Occipital lobe (tissue), 2 donors: ENCODE data around the gene CD63. TPM values are rescaled to one million over a fixed set of nuclear protein-coding genes. Genes with fewer than 3 reads are reported as not detected.

Source experiments
- DNase-seq: peaks from one replicate; lab custom pipeline; 2025; lab: John Stamatoyannopoulos, UW
- total RNA-seq: library from RNA; depleted of rRNA; stranded (reverse); fragments of >200 nt; gene quantifications from one replicate; pipeline ENCODE4 v1.2.3, GENCODE V29; 2014

The CD63 gene
- total RNA-seq, 1 donor from 2014 or later = 187 TPM

GRCh38 chr12:55722948-55723347, 5.9 kb downstream of the CD63 start:
- DNase-seq = no peak

DNA sequence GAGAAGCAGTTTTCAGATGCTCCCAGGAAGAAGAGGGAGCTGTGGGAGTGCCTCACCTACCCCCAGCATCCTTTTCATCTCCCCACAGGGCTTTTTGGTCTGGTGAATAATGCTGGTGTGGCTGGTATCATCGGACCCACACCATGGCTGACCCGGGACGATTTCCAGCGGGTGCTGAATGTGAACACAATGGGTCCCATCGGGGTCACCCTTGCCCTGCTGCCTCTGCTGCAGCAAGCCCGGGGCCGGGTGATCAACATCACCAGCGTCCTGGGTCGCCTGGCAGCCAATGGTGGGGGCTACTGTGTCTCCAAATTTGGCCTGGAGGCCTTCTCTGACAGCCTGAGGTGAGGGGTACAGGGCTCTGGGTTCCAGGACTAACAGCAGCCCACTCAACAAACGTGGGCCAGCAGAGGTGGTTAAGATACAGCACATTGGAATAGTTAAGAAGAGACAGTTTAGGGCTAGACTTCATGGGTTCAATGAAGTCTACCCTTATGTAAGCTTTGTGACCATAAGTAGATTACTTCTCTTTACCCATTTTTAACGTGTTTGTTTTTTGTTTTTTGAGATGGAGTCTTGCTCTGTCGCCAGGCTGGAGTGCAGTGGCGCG, 7.1 kb downstream of the CD63 start:
- DNase-seq = no peak

- DNase-seq = peak; percentile 75
Observed at GRCh38 chr12:55720894-55721444, 7.8 kb downstream of the CD63 start.

- DNase-seq = no peak
Observed at GRCh38 chr12:55720071-55720564, 8.7 kb downstream of the CD63 start, which contains the start of gene RDH5. RDH5 (plus strand) TSS chr12:55720393; CDS start chr12:55721185, 792 bp downstream.

GRCh38 chr12:55719371-55719770, 9.4 kb downstream of the CD63 start:
- DNase-seq = no peak

- no peak for DNase-seq
Observed at GRCh38 chr12:55718624-55719275, 10.1 kb downstream of the CD63 start.

GRCh38 chr12:55718015-55718414, 10.8 kb downstream of the CD63 start:
- DNase-seq = no peak

GRCh38 chr12:55717011-55718007, 11.5 kb downstream of the CD63 start:
- DNase-seq = no peak

DNA sequence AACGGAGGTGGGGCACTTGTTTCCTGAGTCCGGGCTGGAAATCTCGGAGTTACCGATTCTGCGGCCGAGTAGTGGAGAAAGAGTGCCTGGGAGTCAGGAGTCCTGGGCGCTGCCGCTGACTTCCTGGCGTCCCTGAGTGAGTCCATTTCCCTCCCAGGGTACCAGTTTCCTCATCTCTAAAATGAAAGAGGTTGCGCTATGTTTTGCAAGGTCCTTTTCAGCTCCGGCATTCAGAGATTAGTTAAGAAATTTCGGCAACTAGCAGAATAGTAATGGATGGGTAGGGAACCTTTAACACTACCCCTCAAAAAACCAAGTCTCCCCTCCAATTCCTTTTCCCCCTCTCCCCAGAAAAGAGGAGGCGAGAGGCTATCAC, 12.2 kb downstream of the CD63 start:
- no peak for DNase-seq

DNA sequence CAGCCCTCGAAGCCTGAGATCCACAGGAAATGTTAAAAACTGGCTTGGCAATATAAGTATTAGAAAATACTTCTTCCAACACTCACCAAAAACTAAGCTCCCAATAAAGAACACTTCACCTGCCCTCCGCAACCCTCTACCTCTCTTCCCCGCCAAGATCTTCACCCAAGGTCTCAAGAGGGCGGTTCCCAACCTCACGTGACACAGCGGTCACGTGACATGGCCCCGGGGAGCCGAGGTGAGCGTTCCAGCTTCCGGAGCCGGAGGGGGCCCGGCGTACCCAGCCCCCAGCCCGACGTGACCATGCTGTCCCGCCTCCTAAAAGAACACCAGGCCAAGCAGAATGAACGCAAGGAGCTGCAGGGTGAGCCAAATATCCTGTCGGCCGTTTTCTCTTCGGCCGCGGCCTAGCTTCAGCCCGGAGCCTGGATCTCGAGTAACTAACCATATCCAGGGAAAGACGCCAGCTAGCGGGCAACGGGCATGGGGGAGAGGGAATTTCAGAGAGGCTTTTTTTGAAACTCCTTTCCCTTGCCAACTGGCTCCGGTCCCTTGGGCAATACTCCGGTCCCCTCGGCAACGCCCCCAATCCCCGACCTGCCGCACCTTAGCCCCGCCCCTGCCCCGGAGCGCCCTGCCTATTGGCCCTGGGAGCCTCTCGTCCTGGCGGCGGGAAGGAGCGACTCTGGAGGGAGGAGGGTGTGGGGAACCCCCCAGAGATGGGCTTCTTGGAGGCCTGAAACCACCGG, 12.8 kb downstream of the CD63 start, which contains the start of gene BLOC1S1:
BLOC1S1 (plus strand) TSS at position 214 of the 749 bp plus-strand sequence; CDS start at position 220, 6 bp downstream.
- peak; percentile 84 for DNase-seq

- no peak for DNase-seq
Observed at GRCh38 chr12:55715169-55715764, 13.5 kb downstream of the CD63 start.

- no peak for DNase-seq
Observed at GRCh38 chr12:55713721-55714120, 15.1 kb downstream of the CD63 start.

GRCh38 chr12:55712700-55713415, 16.0 kb downstream of the CD63 start:
- no peak for DNase-seq

GRCh38 chr12:55711786-55712553, 16.8 kb downstream of the CD63 start:
- DNase-seq = no peak

DNA sequence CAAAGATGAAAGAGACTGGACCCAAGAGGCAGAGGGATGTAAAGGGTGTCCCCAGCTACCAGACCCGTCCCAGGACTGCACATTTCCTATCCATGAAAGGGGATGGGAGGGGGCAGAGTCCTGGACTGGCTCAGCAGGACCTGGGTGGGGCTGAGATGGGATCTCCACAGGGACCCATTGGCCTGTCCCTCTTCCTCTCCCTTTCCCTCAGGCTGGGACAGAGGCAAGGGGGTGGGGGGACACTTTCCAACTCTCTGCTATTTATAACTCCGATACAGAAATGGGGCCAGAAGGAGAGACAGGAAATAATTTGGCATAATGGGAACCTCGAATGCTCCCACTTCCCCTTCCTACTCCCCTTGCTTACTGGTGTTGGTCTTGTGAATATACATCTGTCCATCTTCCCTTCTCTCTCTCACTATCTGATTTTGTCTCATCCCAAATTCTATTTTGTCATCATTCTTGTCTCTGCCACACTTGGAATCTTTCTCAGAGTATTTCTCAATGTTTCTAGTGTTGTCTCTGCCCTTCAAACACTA, 20.0 kb downstream of the CD63 start:
- no peak for DNase-seq

DNA sequence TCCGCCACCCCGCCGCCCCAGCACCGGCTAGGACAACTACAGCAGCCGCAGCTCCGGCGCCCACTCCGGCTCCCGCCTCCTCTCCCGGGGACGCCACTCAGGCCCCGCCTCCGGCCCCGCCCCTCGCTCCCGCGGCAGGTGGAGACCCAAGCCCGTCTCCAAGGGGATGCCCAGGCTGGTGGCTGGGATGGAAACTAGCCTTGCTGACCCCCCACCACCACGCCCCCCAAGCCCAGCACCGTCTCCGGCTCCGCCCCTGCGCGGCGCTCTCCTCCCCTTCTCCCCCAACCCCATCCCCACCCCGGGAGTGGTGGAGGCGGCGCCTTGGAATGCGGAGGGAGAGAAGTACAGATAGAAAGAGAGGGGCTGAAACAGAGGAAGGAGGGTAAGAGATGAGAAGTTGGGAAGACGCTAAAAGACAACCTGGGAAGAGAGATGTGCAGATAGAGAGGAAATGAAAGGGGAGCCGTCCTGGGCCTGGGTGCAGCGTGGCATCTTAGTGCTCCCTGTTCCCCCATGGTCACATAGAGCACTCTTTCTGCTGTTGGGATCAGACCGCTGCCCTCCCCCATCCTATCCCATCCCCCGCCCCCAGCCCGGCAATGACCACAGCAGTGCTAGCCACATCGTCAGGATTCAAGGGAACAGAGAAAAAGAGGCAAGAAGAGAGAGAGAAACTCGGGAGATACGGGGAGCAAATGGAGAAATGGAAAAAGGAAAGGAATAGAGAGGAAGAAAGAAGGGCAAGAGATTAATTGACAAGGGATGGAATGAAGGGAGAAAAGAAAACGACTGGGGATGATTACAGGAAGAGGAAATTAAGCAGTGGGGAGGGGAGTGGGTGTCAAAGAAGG, 20.7 kb downstream of the CD63 start, which contains the start of gene ITGA7:
ITGA7 (minus strand) TSS at position 64 of the 854 bp plus-strand sequence. CDS start 222 bp downstream, outside the sequence.
- peak; percentile 65 for DNase-seq

GRCh38 chr12:55707219-55707671, 21.6 kb downstream of the CD63 start:
- no peak for DNase-seq
